GM21723 (cell line): ENCODE data around the gene XAGE2.

Source experiments
- ATAC-seq: cut with Tn5 transposase; IDR thresholded peaks from one replicate; pipeline ENCODE4 v1.9.1; 2021; ENCODE audit warnings: mild to moderate bottlenecking, moderate library complexity; ENCODE audit not compliant: unreplicated experiment

XAGE2 gene

DNA sequence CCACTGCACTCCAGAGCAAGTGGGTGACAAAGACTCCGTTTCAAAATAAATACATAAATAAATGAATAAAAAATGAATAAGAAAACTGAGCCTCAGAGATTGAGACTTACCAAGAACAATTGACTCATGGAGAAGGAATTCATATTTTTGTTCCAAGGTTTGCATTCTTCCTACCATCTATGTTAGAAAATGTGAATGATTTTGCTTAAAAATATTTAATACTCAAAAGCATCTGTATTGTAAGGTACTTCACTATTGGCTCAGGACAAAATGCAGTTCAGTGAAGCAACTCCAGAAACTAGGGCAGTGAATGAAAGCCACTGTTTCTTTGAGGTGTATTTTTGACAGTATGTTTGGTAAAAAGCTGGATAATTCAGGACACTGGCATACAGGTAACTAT is 54.1 kb downstream of the XAGE2 start:
- ATAC-seq = no peak

DNA sequence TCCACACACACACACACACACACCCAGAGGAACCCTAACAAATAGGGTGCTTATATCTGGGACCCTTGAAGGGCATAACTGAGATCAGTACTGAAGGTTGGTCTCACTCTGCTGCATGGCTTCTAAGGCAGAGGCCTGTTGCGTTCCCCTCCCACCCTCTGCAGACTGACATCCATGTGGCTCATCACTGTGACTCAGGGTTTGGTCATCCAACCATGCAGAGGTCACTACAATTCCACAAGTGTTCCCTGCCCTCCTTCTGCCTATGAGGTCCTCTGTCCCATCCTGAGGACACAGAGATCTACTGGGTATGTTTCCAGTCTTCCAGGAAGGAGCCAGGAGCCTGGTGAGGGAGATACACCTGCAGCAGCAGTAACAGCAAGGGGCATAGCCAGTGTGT is 55.8 kb downstream of the XAGE2 start:
- ATAC-seq = no peak
